ENCODE data around the gene LANCL2.

Gene LANCL2

DNA sequence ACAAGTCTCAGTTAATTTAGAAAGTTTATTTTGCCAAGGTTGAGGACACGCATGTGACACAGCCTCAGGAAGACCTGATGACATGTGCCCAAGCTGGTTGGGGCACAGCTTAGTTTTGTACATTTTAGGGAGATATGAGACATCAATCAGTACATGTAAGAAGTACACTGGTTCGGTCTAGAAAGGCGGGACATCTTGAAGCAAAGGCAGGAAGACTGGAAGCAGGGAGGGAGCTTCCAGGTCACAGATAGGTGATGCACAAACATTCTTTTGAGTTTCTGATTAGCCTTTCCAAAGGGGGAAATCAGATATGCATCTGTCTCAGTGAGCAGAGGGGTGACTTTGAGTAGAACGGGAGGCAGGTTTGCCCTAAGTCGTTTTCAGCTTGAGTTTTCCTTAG lies 29.4 kb upstream of the LANCL2 start:
- Histone ChIP-seq H3K36me3 (no peaks in the 10 kb centered on the region), H3K4me3 (ENCODE audit: low read depth, low read length) (no peak overlapping the region), H3K27ac (no peak overlapping the region), H3K27me3 (ENCODE audit: insufficient read depth, low read depth, severe bottlenecking) (no peaks in the 10 kb centered on the region), H3K9me3 (ENCODE audit: severe bottlenecking) (no peaks in the 10 kb centered on the region)
- DNase-seq: no peak
- TF ChIP-seq, protein P1, sequence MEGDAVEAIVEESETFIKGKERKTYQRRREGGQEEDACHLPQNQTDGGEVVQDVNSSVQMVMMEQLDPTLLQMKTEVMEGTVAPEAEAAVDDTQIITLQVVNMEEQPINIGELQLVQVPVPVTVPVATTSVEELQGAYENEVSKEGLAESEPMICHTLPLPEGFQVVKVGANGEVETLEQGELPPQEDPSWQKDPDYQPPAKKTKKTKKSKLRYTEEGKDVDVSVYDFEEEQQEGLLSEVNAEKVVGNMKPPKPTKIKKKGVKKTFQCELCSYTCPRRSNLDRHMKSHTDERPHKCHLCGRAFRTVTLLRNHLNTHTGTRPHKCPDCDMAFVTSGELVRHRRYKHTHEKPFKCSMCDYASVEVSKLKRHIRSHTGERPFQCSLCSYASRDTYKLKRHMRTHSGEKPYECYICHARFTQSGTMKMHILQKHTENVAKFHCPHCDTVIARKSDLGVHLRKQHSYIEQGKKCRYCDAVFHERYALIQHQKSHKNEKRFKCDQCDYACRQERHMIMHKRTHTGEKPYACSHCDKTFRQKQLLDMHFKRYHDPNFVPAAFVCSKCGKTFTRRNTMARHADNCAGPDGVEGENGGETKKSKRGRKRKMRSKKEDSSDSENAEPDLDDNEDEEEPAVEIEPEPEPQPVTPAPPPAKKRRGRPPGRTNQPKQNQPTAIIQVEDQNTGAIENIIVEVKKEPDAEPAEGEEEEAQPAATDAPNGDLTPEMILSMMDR (IDR thresholded peaks at IDR 0.05; ENCODE audit: low read depth, low read length): no peak

DNA sequence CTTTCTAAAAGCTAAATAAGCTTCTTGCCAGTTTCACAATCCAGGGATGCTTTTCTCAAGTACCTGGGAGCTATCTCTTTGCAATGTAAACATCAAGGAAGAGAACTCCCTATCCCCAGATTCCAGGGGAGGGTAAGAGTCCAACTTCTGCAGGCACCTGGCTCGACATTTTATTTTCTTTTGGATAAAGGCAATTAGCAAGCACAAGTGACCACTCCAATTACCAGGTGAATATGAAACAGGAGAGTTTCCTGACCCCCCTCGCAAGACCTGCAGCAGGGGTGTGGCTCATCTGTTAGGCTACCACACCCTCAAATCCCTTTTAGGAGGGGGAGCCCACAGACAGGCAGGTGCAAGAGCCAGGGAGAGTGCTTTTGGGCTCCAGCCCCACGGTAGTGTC lies 28.6 kb upstream of the LANCL2 start:
- Histone ChIP-seq H3K36me3 (no peaks in the 10 kb centered on the region), H3K27me3 (ENCODE audit: insufficient read depth, low read depth, severe bottlenecking) (no peaks in the 10 kb centered on the region), H3K27ac (no peak overlapping the region), H3K4me3 (ENCODE audit: low read depth, low read length) (no peak overlapping the region), H3K9me3 (ENCODE audit: severe bottlenecking) (no peaks in the 10 kb centered on the region)
- TF ChIP-seq, protein P1 (IDR thresholded peaks at IDR 0.05; ENCODE audit: low read depth, low read length): no peak
- no peak for DNase-seq

DNA sequence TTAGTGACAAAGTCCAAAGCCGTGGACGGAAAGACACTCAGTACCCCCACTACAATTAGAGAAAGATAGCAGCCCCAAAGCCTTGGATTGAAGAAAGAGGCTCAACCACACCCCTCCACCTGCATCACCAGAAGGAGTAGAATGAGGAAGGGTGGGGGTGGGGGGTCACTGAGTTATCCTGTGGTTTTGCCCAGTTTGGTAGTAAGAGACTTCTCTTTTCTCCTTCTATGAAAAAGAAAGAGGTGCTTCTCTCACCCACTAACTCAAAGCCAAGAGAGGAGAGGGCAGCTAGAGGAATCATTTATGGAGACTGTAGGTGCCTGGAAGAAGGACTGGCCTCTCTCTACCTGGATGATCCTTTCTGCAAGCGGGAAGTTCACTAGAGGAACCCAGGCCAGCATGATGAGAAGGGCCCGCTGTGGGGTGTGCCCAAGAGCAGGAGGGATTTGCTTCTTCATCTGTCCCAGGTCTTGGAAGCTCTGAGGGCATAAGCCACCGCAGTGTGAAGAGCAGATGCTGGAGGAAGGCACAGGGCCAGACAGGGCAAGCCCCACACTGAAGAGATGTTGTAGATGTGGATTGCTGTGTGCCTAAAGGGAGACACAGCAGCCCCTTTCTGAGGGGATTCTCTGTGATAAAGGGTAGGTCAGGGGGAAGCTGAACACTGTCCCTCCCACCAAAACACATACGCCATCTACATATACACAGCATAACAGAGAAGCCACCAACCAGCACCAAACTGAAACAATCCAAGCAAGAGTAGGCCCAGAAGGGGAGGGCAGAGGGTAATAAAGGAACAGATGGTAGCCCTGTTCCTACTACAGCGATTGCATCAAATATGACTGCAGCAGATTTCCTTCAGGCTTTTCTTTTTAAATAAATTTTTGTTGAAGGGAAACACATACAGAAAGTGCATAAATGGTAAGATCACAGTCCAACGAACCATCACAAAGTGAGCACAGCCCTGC lies 25.8 kb upstream of the LANCL2 start:
- H3K36me3 ChIP-seq: no peaks in the 10 kb centered on the region
- no peak overlapping the region for H3K27ac ChIP-seq
- TF ChIP-seq, protein P1 (IDR thresholded peaks at IDR 0.05; ENCODE audit: low read depth, low read length): no peak
- peaks cover 3% of the 10 kb centered on the region for H3K9me3 ChIP-seq (ENCODE audit: severe bottlenecking)
- no peaks in the 10 kb centered on the region for H3K27me3 ChIP-seq (ENCODE audit: insufficient read depth, low read depth, severe bottlenecking)
- DNase-seq: no peak
- H3K4me3 ChIP-seq (ENCODE audit: low read depth, low read length): no peak overlapping the region

- Histone ChIP-seq H3K9me3 (ENCODE audit: severe bottlenecking) (peaks cover 7% of the 10 kb centered on the region), H3K36me3 (no peaks in the 10 kb centered on the region), H3K4me3 (ENCODE audit: low read depth, low read length) (no peak overlapping the region), H3K27me3 (ENCODE audit: insufficient read depth, low read depth, severe bottlenecking) (no peaks in the 10 kb centered on the region), H3K27ac (no peak overlapping the region)
- TF ChIP-seq, protein P1 (IDR thresholded peaks at IDR 0.05; ENCODE audit: low read depth, low read length): no peak
- no peak for DNase-seq
Measured at GRCh38 chr7:55342216-55342871, 22.8 kb upstream of the LANCL2 start.

DNA sequence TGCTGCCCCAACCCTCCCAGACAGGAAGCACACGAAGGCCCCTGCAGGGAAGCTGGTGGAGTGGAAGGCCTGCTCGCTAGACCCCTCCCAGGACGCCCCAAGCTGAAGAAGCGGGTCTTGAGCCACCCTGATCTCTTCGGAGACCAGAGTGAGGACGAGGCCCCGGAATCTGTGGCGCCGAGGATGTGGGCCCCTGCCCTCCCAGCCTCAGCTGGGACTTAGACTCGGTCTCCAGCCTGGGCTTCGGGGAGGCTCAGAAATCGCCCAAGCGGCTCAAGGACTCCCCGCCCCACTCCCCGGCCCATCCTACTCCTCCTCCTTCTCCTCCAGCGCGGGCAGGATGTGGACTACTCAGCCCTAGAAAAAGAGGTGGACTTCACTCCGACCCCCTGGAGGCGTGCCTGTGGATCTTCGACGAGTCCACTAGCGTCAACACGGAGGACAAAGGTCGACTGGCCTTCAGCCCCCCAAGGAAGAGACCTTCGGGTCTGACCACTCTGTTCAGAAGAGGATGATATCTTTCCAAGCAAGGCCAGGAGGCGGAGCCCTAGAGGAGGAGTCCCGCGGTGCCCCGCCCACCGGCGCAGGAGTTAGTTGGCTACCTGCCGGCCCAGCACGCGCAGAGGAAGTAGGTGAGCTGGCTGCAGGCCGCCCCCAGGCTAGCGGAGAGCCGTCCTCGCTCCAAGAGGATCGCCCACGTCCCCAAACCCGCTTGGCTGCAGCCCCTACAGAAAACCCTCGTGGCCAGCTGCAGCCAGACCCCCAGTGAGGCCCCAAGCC lies 21.9 kb upstream of the LANCL2 start:
- DNase-seq: no peak
- Histone ChIP-seq H3K27me3 (ENCODE audit: insufficient read depth, low read depth, severe bottlenecking) (no peaks in the 10 kb centered on the region), H3K9me3 (ENCODE audit: severe bottlenecking) (peaks cover 7% of the 10 kb centered on the region), H3K4me3 (ENCODE audit: low read depth, low read length) (no peak overlapping the region), H3K27ac (no peak overlapping the region), H3K36me3 (no peaks in the 10 kb centered on the region)
- TF ChIP-seq, protein P1 (IDR thresholded peaks at IDR 0.05; ENCODE audit: low read depth, low read length): no peak
